Adipose tissue (tissue), 3 donors: ENCODE measurements around the gene CES4A. TPM values are rescaled to one million over a fixed set of nuclear protein-coding genes. Genes with fewer than 3 reads are reported as not detected.

Experiments used
- H3K27ac ChIP-seq: one replicate; pipeline ENCODE4 v1.5.1; 2013; ENCODE audit warnings: low read depth, low read length
- WGBS, 3 donors: extraction: QIAGEN DNeasy Blood & Tissue Kit; methylation state at CpG; one replicate each; pipeline ENCODE4 v1.1.7; 2013; 5-methylcytosine and 5-hydroxymethylcytosine counted together
- polyA plus RNA-seq, 3 donors: library from polyadenylated mRNA; stranded (reverse); fragments of 200-250 nt; gene quantifications; one replicate each; pipeline ENCODE4 v1.2.3, GENCODE V29; 2013
- donor health status: healthy with polysubstance abuse.
- donor health status: Bipolar disorder and iron deficiency.
- donor health status: healthy.

The CES4A gene
- polyA plus RNA-seq, 3 donors: 9.8 to 14.5 (median 11.2) TPM

DNA sequence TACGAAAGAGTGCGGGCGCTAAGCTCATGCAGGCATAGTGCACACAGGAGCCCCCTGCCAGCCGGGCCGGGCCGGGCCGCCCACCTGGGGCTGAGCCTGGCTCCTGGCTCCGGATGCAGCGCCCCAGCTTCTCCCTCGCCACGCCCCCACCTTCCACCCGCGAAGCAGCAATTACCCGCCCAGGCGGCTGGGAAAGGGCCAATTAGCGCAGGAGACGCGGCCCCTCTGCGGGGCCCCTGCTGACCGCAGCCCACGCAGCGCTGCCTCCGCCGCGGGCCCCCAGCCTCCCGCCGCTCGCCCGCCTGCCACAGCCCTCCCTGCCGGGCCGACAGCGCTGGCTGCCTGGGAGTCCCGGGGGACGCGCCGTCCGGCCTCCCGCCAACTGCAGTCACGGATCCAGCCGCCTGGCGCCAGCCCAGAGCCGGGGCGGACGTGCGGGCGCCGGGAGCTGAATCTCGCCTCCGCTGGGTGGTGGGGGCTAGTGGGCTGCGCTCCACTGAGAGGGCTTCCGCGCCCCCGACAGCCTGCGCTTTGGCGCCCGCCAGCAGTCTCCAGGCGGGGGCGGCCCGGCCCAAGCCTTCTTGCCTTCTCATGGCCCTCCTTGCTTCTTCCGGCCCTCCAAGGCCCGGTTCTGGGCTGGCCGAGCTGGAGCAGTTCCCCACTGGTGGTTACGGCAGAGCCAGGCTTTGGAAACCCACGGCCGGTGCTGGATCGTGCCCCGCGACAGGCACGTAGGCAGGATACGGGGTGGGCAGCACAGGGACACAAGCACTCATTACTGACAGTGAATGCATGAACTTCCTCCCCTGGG lies 25.6 kb downstream of the CES4A start:
- WGBS, 3 donors: 0 to 4% (median 2%) methylated on average over 55 to 70 of the region's 70 CpGs
- H3K27ac ChIP-seq: no peak overlapping the region

DNA sequence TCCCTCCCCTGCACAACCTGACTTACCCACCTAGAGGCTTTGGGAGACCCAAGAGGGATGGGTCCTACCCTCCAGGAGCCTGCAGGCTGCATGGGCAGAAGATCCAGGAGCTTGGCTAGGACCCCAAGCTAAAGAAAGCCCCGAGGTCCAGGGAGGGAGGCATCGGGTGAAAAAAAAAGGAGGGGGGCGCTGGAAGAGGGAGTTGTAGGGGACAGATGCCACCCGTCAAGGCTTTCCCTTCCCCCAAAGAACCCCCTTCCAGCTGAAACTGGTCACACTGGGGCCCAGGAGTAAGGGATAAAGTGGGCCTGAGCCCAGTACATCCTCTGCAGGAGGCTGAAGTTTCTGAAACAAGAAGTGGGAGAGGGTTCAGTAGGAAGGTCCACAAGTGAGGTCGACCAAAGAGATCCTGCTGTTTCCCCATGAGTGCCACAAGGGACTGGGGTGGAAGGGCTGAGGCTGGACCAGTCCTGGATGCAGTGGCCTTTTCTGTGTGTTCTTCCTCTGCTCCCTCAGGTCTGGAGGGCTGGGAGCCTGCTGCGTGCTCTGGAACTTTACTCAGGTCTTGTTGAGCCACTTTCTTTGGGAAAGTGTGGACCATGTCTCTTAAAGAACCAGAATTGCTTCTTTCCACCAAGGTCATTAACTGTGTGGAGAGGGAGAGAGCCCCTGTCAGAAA lies 26.4 kb downstream of the CES4A start:
- WGBS, 3 donors: 46 to 63% (median 50%) methylated on average over 6 of the region's 6 CpGs
- no peak overlapping the region for H3K27ac ChIP-seq

GRCh38 chr16:67015313-67015731 lies 26.9 kb downstream of the CES4A start:
- H3K27ac ChIP-seq: no peak overlapping the region
- 90 to 96% (median 93%) methylated on average over 9 of the region's 9 CpGs for WGBS, 3 donors

GRCh38 chr16:67016143-67016542 lies 27.8 kb downstream of the CES4A start:
- no peak overlapping the region for H3K27ac ChIP-seq

GRCh38 chr16:67016681-67017420 lies 28.5 kb downstream of the CES4A start:
- H3K27ac ChIP-seq: no peak overlapping the region
- WGBS, 3 donors: 86 to 89% (median 87%) methylated on average over 5 of the region's 5 CpGs

GRCh38 chr16:67017421-67017750 lies 29.0 kb downstream of the CES4A start:
- no peak overlapping the region for H3K27ac ChIP-seq
- 80 to 83% (median 81%) methylated on average over 4 of the region's 4 CpGs for WGBS, 3 donors

DNA sequence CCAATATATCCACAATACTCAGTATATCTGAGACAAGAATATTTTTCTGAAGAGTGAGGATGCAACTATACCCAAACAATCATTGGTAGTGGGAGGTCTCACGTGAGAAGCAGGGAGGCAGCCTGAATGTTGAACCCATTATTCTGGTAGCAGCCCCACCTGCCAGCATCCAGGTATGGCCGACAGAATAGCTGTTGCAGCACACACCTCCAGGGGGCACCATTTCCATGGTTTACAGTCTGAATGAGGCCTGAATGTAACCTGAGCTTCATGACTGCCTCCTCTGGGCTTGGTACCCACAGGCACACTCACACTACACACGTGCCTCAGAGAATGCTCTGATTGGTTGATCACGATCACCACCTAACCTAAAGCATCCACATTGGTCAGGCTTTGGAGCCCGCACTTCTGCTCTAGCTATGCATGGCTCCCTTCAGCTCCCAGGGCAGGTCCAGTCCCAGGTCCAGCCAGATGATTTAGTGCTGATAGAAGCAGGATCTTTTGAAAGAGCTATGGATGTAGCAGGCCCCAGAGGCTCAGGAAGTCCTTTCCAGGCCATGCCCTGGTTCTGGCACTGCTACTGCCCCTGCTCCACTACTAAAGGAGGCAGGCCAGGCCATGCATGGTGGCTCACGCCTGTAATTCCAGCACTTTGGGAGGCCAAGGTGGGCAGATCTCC lies 29.6 kb downstream of the CES4A start:
- 32 to 49% (median 41%) methylated on average over 6 of the region's 6 CpGs for WGBS, 3 donors
- no peak overlapping the region for H3K27ac ChIP-seq

- WGBS, 3 donors: 83 to 91% (median 89%) methylated on average over 8 of the region's 8 CpGs
- no peak overlapping the region for H3K27ac ChIP-seq
Measured at GRCh38 chr16:67019171-67019570, 30.8 kb downstream of the CES4A start.

DNA sequence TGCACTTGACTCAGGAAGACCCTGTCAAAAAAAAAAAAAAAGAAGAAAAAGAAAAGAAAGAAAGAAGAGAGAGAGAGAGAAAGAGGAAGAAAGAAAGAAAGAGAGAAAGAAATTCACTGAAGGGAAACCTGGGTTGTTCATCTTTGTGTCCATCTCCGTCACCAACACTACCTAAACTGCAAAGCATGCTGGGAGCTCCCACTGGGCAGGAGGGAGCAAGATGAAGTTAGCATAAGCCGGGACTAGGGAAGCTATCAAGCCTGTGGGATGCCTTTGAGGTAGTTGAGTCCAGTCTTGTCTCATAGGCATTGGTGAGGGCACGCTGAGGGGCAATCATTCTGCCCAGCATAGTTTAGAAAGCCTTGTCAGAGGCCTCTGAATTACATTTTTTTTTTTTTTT lies 32.9 kb downstream of the CES4A start:
- H3K27ac ChIP-seq: no peak overlapping the region
- whole genome bisulfite sequencing, 3 donors: 84 to 91% (median 90%) methylated on average over 3 of the region's 3 CpGs

DNA sequence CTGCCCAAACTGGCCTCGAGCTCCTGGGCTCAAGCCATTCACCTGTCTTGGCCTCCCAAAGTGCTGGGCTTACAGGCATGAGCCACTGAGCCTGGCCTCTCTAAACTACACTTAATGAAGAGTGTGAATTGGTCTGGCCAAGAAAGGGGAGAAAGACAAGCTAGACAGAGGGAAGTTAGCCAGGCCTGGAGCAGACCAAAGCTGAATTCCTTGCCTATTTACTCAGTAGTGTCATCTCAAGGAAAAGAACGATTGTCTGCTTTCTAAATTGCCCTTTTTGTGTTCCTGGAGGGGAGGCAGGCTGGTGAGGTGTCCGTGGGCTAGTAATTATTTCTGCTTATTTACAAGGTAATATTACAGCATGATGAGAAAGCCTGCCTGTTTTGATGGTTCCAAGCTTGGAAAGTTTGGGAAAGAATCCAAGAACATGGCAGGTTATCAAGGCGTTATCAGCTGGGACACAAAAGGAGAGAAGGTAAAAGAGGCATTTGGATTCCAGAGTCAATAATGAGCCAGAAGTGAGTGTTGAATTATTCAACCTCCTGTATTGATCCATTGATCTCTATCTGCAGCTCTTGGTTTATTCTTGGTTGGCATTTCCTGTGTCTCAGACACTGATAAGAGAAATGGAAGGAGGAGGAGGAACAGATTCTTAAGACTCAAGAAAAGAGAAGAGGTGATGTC lies 34.3 kb downstream of the CES4A start:
- H3K27ac ChIP-seq: no peak overlapping the region
- WGBS, 3 donors: 40 to 76% (median 72%) methylated on average over 4 of the region's 4 CpGs

DNA sequence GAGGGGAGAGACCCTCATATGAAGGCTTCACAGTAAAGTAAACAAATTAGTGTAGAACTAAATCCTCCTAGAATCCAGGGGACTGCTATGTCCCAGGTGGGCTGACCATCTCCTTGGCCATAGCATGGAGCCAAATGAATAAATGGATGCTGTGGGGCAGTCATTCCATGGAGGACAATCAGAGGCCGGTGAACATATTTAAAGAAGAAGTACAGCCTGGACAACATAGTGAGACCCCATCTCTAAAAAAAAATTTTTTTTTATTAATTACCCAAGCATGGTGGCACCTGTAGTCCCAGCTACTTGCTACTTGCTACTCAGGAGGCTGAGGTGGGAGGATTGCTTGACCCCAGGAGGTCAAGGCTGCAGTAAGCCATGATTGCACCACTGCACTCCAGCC lies 35.3 kb downstream of the CES4A start:
- no peak overlapping the region for H3K27ac ChIP-seq
- 82 to 100% (median 94%) methylated on average over 1 of the region's 1 CpG for WGBS, 3 donors

DNA sequence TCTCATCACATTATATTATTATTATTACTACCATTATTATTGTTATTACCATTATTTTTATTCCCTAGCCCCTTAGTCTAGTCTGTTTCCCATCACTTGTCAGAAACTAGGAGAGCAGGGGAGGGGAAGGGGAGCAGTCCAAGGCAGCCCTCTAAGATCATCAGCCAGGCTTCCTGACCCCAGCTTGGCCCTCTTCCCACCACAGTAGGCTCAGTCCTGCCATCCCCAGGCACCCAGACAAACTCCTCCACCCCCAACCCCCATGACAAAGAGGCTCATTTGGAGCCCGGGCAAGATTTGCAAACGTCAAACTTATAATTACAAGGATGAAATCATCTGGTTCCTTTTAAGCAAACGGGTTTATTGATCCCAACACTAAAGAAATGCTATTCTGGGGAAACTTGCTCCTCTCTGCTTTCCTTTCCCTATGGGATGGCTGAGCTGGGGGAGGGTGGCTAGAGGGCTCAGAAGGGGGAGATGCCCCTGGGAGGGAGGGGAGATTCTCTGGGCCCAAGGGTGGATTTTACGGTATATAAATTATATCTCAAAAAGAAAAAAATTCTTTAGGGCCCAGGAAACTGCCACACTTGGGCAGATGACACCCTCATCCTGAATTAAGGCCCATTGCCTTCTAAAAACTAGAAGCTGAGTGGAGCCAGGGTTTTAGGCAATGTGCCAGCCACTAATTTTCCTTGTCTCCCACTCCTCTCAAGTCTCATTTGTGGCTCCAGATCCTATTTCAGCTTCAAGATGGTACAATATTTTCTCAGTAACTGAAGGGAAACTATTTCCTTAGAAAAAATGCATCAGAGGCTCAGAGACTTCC lies 36.2 kb downstream of the CES4A start:
- 59 to 72% (median 70%) methylated on average over 4 of the region's 4 CpGs for WGBS, 3 donors
- no peak overlapping the region for H3K27ac ChIP-seq

DNA sequence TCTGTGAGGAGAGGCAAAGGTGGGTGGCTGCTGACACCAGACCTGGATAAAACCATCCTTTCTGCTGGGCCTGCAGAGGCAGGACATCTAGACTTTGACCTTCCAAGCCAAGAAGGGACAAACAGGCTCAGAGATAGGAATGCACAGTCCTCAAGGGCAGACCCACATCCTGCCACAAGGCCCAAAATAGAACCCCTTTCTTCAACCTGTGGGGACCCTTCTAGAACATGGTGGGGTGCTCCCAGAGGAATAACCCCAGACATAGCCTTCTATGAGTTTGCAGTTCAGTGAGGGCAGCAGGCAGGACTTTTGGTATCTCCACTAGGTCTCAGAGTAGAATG lies 36.8 kb downstream of the CES4A start:
- no peak overlapping the region for H3K27ac ChIP-seq

DNA sequence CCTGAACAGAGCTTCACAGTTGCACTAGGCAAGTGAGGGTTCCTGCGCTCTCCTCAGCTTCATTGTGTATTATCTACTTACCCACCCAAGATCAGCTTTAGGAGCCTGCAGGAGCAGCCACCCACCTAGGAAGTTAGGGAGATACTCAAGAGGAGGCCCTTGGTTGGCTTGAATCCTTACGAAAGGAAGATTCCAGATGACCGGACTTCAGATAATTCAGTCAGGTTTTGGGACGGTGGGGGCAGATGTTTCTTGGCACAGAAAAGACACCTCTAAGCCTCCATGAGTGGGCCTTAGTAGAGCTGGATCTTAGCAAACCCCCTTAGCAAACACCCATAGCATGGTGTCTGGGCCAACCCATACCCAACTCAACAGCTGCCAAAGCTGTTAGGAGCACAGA lies 38.2 kb downstream of the CES4A start:
- WGBS, 3 donors: 90 to 96% (median 94%) methylated on average over 4 of the region's 4 CpGs
- H3K27ac ChIP-seq: no peak overlapping the region

DNA sequence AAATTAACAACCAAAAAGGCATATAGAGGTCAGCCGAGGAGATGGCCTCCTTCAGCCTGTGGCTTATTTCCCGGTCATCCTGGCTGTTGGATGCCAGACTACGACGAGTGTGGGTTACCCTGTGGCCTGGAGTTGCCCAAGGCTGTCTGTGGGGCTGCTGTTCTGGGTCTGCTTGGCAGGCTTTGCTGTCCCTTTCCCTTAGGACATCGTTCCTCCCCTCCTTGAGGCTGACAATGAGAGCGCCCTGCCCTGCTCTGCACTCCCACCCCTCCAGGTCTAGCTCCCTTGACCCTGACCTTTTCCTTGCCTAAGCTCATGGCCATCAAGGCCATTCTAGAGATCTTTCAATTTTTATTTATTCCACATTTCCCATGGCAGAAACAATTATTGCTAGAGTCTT lies 38.7 kb downstream of the CES4A start:
- H3K27ac ChIP-seq: no peak overlapping the region
- 81 to 89% (median 87%) methylated on average over 6 of the region's 6 CpGs for WGBS, 3 donors

GRCh38 chr16:67028167-67028695 lies 39.8 kb downstream of the CES4A start:
- H3K27ac ChIP-seq: peak overlapping the region; percentile 38
- 42 to 45% (median 42%) methylated on average over 8 to 10 of the region's 10 CpGs for WGBS, 3 donors

- WGBS, 3 donors: 1% methylated on average over 40 to 69 of the region's 69 CpGs
- peak within 1 kb of the TSS; percentile 61 for H3K27ac ChIP-seq
Measured at GRCh38 chr16:67028696-67029253, 40.4 kb downstream of the CES4A start, which contains the start of gene CBFB. Gene CBFB, plus strand, starts transcription at chr16:67029149. Its CDS starts 259 bp downstream, at chr16:67029408.
